Suppressor macrophage (primary cell): ENCODE results near the gene LRRC59.

ENCODE experiments used
- DNase-seq, 4 experiments: peaks; one replicate each; pipeline ENCODE4 v3.0.0-alpha.2; 2020 to 2022

Gene LRRC59

GRCh38 chr17:50345432-50346312, 51.7 kb downstream of the LRRC59 start, which contains the start of gene XYLT2:
TSS of gene XYLT2 (plus strand) at chr17:50346126. CDS start at chr17:50346141, 15 bp downstream.
- DNase-seq = peak; percentile 89 to 98 (median 94)

- DNase-seq = peak; percentile 15 to 64 (median 57)
These were observed 52.5 kb downstream of the LRRC59 start for GRCh38 chr17:50344731-50345365.

- no peak for DNase-seq
These were observed 57.9 kb downstream of the LRRC59 start for GRCh38 chr17:50339381-50339780.

- no peak for DNase-seq
These were observed 58.7 kb downstream of the LRRC59 start for GRCh38 chr17:50338645-50339044.

GRCh38 chr17:50337956-50338355, 59.4 kb downstream of the LRRC59 start:
- DNase-seq = no peak

GRCh38 chr17:50333291-50334057, 63.8 kb downstream of the LRRC59 start:
- DNase-seq = peak in 2 of 4 experiments; percentile 9 to 19

- peak; percentile 14 to 52 (median 37) for DNase-seq
These were observed 65.1 kb downstream of the LRRC59 start for GRCh38 chr17:50332196-50332595.
